GM10847 (cell line): ENCODE measurements around the gene ZNF609.

ENCODE experiments used
- POLR2A ChIP-seq: IDR thresholded peaks from 2 replicates; pipeline ENCODE4 v1.6.1; 2011; ENCODE audit not compliant: insufficient read length; ENCODE audit errors: extremely low read depth

The ZNF609 gene

GRCh38 chr15:64466408-64467141 lies 6.2 kb downstream of the ZNF609 start:
- TF ChIP-seq POLR2A, result no peak

GRCh38 chr15:64472161-64472560 lies 11.8 kb downstream of the ZNF609 start:
- TF ChIP-seq POLR2A, result no peak

- no peak for TF ChIP-seq POLR2A
These were observed 14.5 kb downstream of the ZNF609 start for GRCh38 chr15:64474846-64475245.

GRCh38 chr15:64476550-64476949 lies 16.2 kb downstream of the ZNF609 start:
- TF ChIP-seq POLR2A, result no peak

GRCh38 chr15:64478863-64479262 lies 18.5 kb downstream of the ZNF609 start:
- no peak for TF ChIP-seq POLR2A

- no peak for TF ChIP-seq POLR2A
These were observed 20.5 kb downstream of the ZNF609 start for GRCh38 chr15:64480891-64481290.

GRCh38 chr15:64483749-64484148 lies 23.4 kb downstream of the ZNF609 start:
- no peak for TF ChIP-seq POLR2A

GRCh38 chr15:64485796-64486195 lies 25.4 kb downstream of the ZNF609 start:
- no peak for TF ChIP-seq POLR2A

- TF ChIP-seq POLR2A, result no peak
These were observed 30.4 kb downstream of the ZNF609 start for GRCh38 chr15:64490598-64491259.

GRCh38 chr15:64493641-64494040 lies 33.3 kb downstream of the ZNF609 start:
- no peak for TF ChIP-seq POLR2A

GRCh38 chr15:64500695-64501395 lies 40.5 kb downstream of the ZNF609 start:
- no peak for TF ChIP-seq POLR2A

GRCh38 chr15:64501396-64501715 lies 41.0 kb downstream of the ZNF609 start:
- TF ChIP-seq POLR2A, result no peak

GRCh38 chr15:64502151-64502550 lies 41.8 kb downstream of the ZNF609 start:
- no peak for TF ChIP-seq POLR2A

- no peak for TF ChIP-seq POLR2A
These were observed 42.2 kb downstream of the ZNF609 start for GRCh38 chr15:64502551-64502950.

- no peak for TF ChIP-seq POLR2A
These were observed 42.8 kb downstream of the ZNF609 start for GRCh38 chr15:64503197-64503596.

- TF ChIP-seq POLR2A, result no peak
These were observed 43.3 kb downstream of the ZNF609 start for GRCh38 chr15:64503640-64504039.

GRCh38 chr15:64507293-64507802 lies 47.0 kb downstream of the ZNF609 start:
- no peak for TF ChIP-seq POLR2A

- TF ChIP-seq POLR2A, result no peak
These were observed 47.5 kb downstream of the ZNF609 start for GRCh38 chr15:64507845-64508244.
